ENCODE results near the gene CMTM5. TPM values are rescaled to one million over a fixed set of nuclear protein-coding genes. Genes with fewer than 3 reads are reported as not detected.

The CMTM5 gene
- total RNA-seq, 1 donor: not detected

- no peaks in the 10 kb centered on the region for H3K4me1 ChIP-seq (ENCODE audit: insufficient read depth, low read length)
- H3K4me3 ChIP-seq (ENCODE audit: insufficient read depth, low read length): no peak overlapping the region
- no peaks in the 10 kb centered on the region for H3K9me3 ChIP-seq (ENCODE audit: low read depth, low read length)
- H3K27ac ChIP-seq (ENCODE audit: low read depth, low read length): no peak overlapping the region
- no peak for DNase-seq (ENCODE audit: insufficient read length, low spot score, missing footprints)
- H2AFZ ChIP-seq (ENCODE audit: low read length): no peak overlapping the region
- no peaks in the 10 kb centered on the region for H4K20me1 ChIP-seq (ENCODE audit: insufficient read depth, low read length)
- H3K27me3 ChIP-seq (ENCODE audit: insufficient read depth, low read length): peaks cover 15% of the 10 kb centered on the region
- no peak for TF ChIP-seq CTCF (IDR thresholded peaks at IDR 0.05; ENCODE audit: extremely low read depth, low read depth, low read length)
- H3K4me2 ChIP-seq (ENCODE audit: insufficient read depth, low read length): no peak overlapping the region
- no peaks in the 10 kb centered on the region for H3K36me3 ChIP-seq (ENCODE audit: insufficient read depth, low read length)
- H3K79me2 ChIP-seq (ENCODE audit: insufficient read depth, low read length): no peaks in the 10 kb centered on the region
Observed at GRCh38 chr14:23377573-23378563, 1.0 kb downstream of the CMTM5 start.

- no peak for TF ChIP-seq CTCF (IDR thresholded peaks at IDR 0.05; ENCODE audit: extremely low read depth, low read depth, low read length)
- H3K4me1 ChIP-seq (ENCODE audit: insufficient read depth, low read length): no peaks in the 10 kb centered on the region
- no peaks in the 10 kb centered on the region for H3K36me3 ChIP-seq (ENCODE audit: insufficient read depth, low read length)
- H3K9me3 ChIP-seq (ENCODE audit: low read depth, low read length): no peaks in the 10 kb centered on the region
- no peak for DNase-seq (ENCODE audit: insufficient read length, low spot score, missing footprints)
- no peak overlapping the region for H3K4me3 ChIP-seq (ENCODE audit: insufficient read depth, low read length)
- H2AFZ ChIP-seq (ENCODE audit: low read length): no peak overlapping the region
- H3K27me3 ChIP-seq (ENCODE audit: insufficient read depth, low read length): peaks cover 10% of the 10 kb centered on the region
- H3K4me2 ChIP-seq (ENCODE audit: insufficient read depth, low read length): no peak overlapping the region
- no peak overlapping the region for H3K27ac ChIP-seq (ENCODE audit: low read depth, low read length)
- H3K79me2 ChIP-seq (ENCODE audit: insufficient read depth, low read length): no peaks in the 10 kb centered on the region
- H4K20me1 ChIP-seq (ENCODE audit: insufficient read depth, low read length): no peaks in the 10 kb centered on the region
Observed at GRCh38 chr14:23378612-23379220, 1.9 kb downstream of the CMTM5 start.

GRCh38 chr14:23379366-23380196, 2.7 kb downstream of the CMTM5 start:
- Histone ChIP-seq H2AFZ (ENCODE audit: low read length) (no peak overlapping the region), H3K4me3 (ENCODE audit: insufficient read depth, low read length) (no peak overlapping the region), H3K27me3 (ENCODE audit: insufficient read depth, low read length) (peaks cover 4% of the 10 kb centered on the region), H4K20me1 (ENCODE audit: insufficient read depth, low read length) (no peaks in the 10 kb centered on the region), H3K36me3 (ENCODE audit: insufficient read depth, low read length) (no peaks in the 10 kb centered on the region), H3K79me2 (ENCODE audit: insufficient read depth, low read length) (no peaks in the 10 kb centered on the region), H3K27ac (ENCODE audit: low read depth, low read length) (no peak overlapping the region), H3K4me1 (ENCODE audit: insufficient read depth, low read length) (no peaks in the 10 kb centered on the region), H3K9me3 (ENCODE audit: low read depth, low read length) (no peaks in the 10 kb centered on the region), H3K4me2 (ENCODE audit: insufficient read depth, low read length) (no peak overlapping the region)
- peak; percentile 89 for TF ChIP-seq CTCF (IDR thresholded peaks at IDR 0.05; ENCODE audit: extremely low read depth, low read depth, low read length)
- peak; percentile 92 for DNase-seq (ENCODE audit: insufficient read length, low spot score, missing footprints)

Measured in osteoblast (primary cell).